GM18861 (cell line): ENCODE results near the gene HSPA4.
"Not testable (repeated sequence)": the region's sequence is repeated elsewhere in the genome, so short reads cannot be mapped to it uniquely, and the experiment has no call there.

Experiments used
- ATAC-seq: cut with Tn5 transposase; IDR thresholded peaks from one replicate; pipeline ENCODE4 v1.9.1; 2021; ENCODE audit not compliant: unreplicated experiment

Gene HSPA4

GRCh38 chr5:133121611-133122150, 69.9 kb downstream of the HSPA4 start:
- no peak for ATAC-seq

- ATAC-seq, result no peak
These were observed 70.9 kb downstream of the HSPA4 start for GRCh38 chr5:133122711-133123110.

- ATAC-seq, result no peak
These were observed 71.5 kb downstream of the HSPA4 start for GRCh38 chr5:133123297-133123696.

GRCh38 chr5:133124891-133125290, 73.1 kb downstream of the HSPA4 start:
- no peak for ATAC-seq

GRCh38 chr5:133128066-133128465, 76.3 kb downstream of the HSPA4 start:
- ATAC-seq, result no peak

- ATAC-seq, result no peak
These were observed 77.5 kb downstream of the HSPA4 start for GRCh38 chr5:133129289-133129688.

GRCh38 chr5:133129950-133130349, 78.1 kb downstream of the HSPA4 start:
- ATAC-seq, result no peak

- no peak for ATAC-seq
These were observed 78.7 kb downstream of the HSPA4 start for GRCh38 chr5:133130387-133131118.

- no peak for ATAC-seq
These were observed 80.9 kb downstream of the HSPA4 start for GRCh38 chr5:133132717-133133116.

GRCh38 chr5:133133241-133133640, 81.4 kb downstream of the HSPA4 start:
- ATAC-seq, result not testable (repeated sequence)

- not testable (repeated sequence) for ATAC-seq
These were observed 85.1 kb downstream of the HSPA4 start for GRCh38 chr5:133136890-133137289.

- no peak for ATAC-seq
These were observed 88.5 kb downstream of the HSPA4 start for GRCh38 chr5:133140311-133140710.

- no peak for ATAC-seq
These were observed 89.9 kb downstream of the HSPA4 start for GRCh38 chr5:133141746-133142145.

GRCh38 chr5:133142782-133143181, 91.0 kb downstream of the HSPA4 start:
- ATAC-seq, result no peak

GRCh38 chr5:133144245-133144981, 92.6 kb downstream of the HSPA4 start:
- no peak for ATAC-seq

- ATAC-seq, result no peak
These were observed 93.8 kb downstream of the HSPA4 start for GRCh38 chr5:133145436-133146170.

- no peak for ATAC-seq
These were observed 95.6 kb downstream of the HSPA4 start for GRCh38 chr5:133147411-133147810.

- ATAC-seq, result no peak
These were observed 96.2 kb downstream of the HSPA4 start for GRCh38 chr5:133147815-133148567.

GRCh38 chr5:133149345-133149744, 97.5 kb downstream of the HSPA4 start:
- no peak for ATAC-seq

- ATAC-seq, result no peak
These were observed 99.2 kb downstream of the HSPA4 start for GRCh38 chr5:133150909-133151544.
